ES-I3 (cell line): ENCODE measurements around the gene SPECC1.
"Not testable (repeated sequence)": the region's sequence is repeated elsewhere in the genome, so short reads cannot be mapped to it uniquely, and the experiment has no call there.

ENCODE experiments used
- H3K36me3 ChIP-seq: 2 replicates; pipeline ENCODE4 v1.6.1; 2013; ENCODE audit warnings: mild to moderate bottlenecking, low read length, control low read depth, moderate library complexity; ENCODE audit not compliant: insufficient read depth
- H3K4me1 ChIP-seq: 2 replicates; pipeline ENCODE4 v1.6.1; 2013; ENCODE audit warnings: mild to moderate bottlenecking, control low read depth, low read length; ENCODE audit not compliant: insufficient read depth
- H3K9ac ChIP-seq: 2 replicates; pipeline ENCODE4 v1.6.1; 2013; ENCODE audit warnings: low read depth, mild to moderate bottlenecking, low read length, moderate library complexity
- H3K9me3 ChIP-seq: 2 replicates; pipeline ENCODE4 v1.6.1; 2013; ENCODE audit warnings: mild to moderate bottlenecking, low read length, moderate library complexity; ENCODE audit not compliant: control insufficient read depth, insufficient read depth

SPECC1 gene

GRCh38 chr17:20253323-20253722 is 244.2 kb downstream of the SPECC1 start:
- H3K36me3 ChIP-seq: peaks cover 14% of the 10 kb centered on the region
- H3K9ac ChIP-seq: no peak overlapping the region
- H3K9me3 ChIP-seq: peaks cover 3% of the 10 kb centered on the region
- no peaks in the 10 kb centered on the region for H3K4me1 ChIP-seq

- Histone ChIP-seq H3K9me3 (peaks cover 3% of the 10 kb centered on the region; the same call in 1 of the 2 replicates), H3K4me1 (no peaks in the 10 kb centered on the region), H3K9ac (no peak overlapping the region), H3K36me3 (peaks cover 15% of the 10 kb centered on the region)
Measured at GRCh38 chr17:20254541-20254940, 245.4 kb downstream of the SPECC1 start.

GRCh38 chr17:20256144-20256543 is 247.0 kb downstream of the SPECC1 start:
- H3K36me3 ChIP-seq: peaks cover 21% of the 10 kb centered on the region
- no peak overlapping the region for H3K9ac ChIP-seq
- no peaks in the 10 kb centered on the region for H3K9me3 ChIP-seq
- no peaks in the 10 kb centered on the region for H3K4me1 ChIP-seq

- H3K4me1 ChIP-seq: peaks cover under 1% of the 10 kb centered on the region; the same call in 1 of the 2 replicates
- H3K9me3 ChIP-seq: no peaks in the 10 kb centered on the region
- H3K36me3 ChIP-seq: peaks cover 21% of the 10 kb centered on the region
- no peak overlapping the region for H3K9ac ChIP-seq
Measured at GRCh38 chr17:20257008-20257407, 247.8 kb downstream of the SPECC1 start.

- no peaks in the 10 kb centered on the region for H3K9me3 ChIP-seq
- H3K4me1 ChIP-seq: peaks cover 9% of the 10 kb centered on the region
- no peak overlapping the region for H3K9ac ChIP-seq
- peaks cover 18% of the 10 kb centered on the region for H3K36me3 ChIP-seq
Measured at GRCh38 chr17:20257798-20258197, 248.6 kb downstream of the SPECC1 start.

- Histone ChIP-seq H3K9me3 (no peaks in the 10 kb centered on the region), H3K36me3 (peaks cover 18% of the 10 kb centered on the region), H3K9ac (no peak overlapping the region), H3K4me1 (peaks cover 14% of the 10 kb centered on the region)
Measured at GRCh38 chr17:20259668-20260067, 250.5 kb downstream of the SPECC1 start.

GRCh38 chr17:20260268-20260667 is 251.1 kb downstream of the SPECC1 start:
- Histone ChIP-seq H3K36me3 (peaks cover 18% of the 10 kb centered on the region), H3K9me3 (peaks cover 2% of the 10 kb centered on the region; the same call in 1 of the 2 replicates), H3K4me1 (peaks cover 14% of the 10 kb centered on the region), H3K9ac (no peak overlapping the region)

GRCh38 chr17:20262226-20263114 is 253.3 kb downstream of the SPECC1 start:
- H3K9me3 ChIP-seq: peaks cover 3% of the 10 kb centered on the region; the same call in 1 of the 2 replicates
- peaks cover 13% of the 10 kb centered on the region; the same call in 1 of the 2 replicates for H3K36me3 ChIP-seq
- H3K4me1 ChIP-seq: peaks cover 14% of the 10 kb centered on the region
- H3K9ac ChIP-seq: no peak overlapping the region

- peaks cover 14% of the 10 kb centered on the region for H3K4me1 ChIP-seq
- not testable (repeated sequence) for H3K9ac ChIP-seq, H3K9me3 ChIP-seq, H3K36me3 ChIP-seq
Measured at GRCh38 chr17:20263115-20263433, 253.9 kb downstream of the SPECC1 start.

- peaks cover 14% of the 10 kb centered on the region for H3K4me1 ChIP-seq
- peaks cover 3% of the 10 kb centered on the region; the same call in 1 of the 2 replicates for H3K9me3 ChIP-seq
- no peak overlapping the region for H3K9ac ChIP-seq
- H3K36me3 ChIP-seq: peaks cover 6% of the 10 kb centered on the region; the same call in 1 of the 2 replicates
Measured at GRCh38 chr17:20263595-20263994, 254.4 kb downstream of the SPECC1 start.

- peaks cover 14% of the 10 kb centered on the region for H3K4me1 ChIP-seq
- H3K36me3 ChIP-seq: peaks cover 5% of the 10 kb centered on the region; the same call in 1 of the 2 replicates
- H3K9ac ChIP-seq: no peak overlapping the region
- H3K9me3 ChIP-seq: peaks cover 3% of the 10 kb centered on the region; the same call in 1 of the 2 replicates
Measured at GRCh38 chr17:20264996-20265395, 255.8 kb downstream of the SPECC1 start.

- H3K36me3 ChIP-seq: no peaks in the 10 kb centered on the region
- peaks cover 3% of the 10 kb centered on the region; the same call in 1 of the 2 replicates for H3K9me3 ChIP-seq
- no peak overlapping the region for H3K9ac ChIP-seq
- H3K4me1 ChIP-seq: peaks cover 21% of the 10 kb centered on the region
Measured at GRCh38 chr17:20266806-20267458, 257.8 kb downstream of the SPECC1 start.

GRCh38 chr17:20267459-20267842 is 258.3 kb downstream of the SPECC1 start:
- Histone ChIP-seq H3K9ac (no peak overlapping the region), H3K9me3 (peaks cover 3% of the 10 kb centered on the region; the same call in 1 of the 2 replicates), H3K4me1 (peaks cover 16% of the 10 kb centered on the region), H3K36me3 (no peaks in the 10 kb centered on the region)

GRCh38 chr17:20270369-20270768 is 261.2 kb downstream of the SPECC1 start:
- H3K9me3 ChIP-seq: no peaks in the 10 kb centered on the region
- H3K9ac ChIP-seq: no peak overlapping the region
- H3K4me1 ChIP-seq: peaks cover 7% of the 10 kb centered on the region; the same call in 1 of the 2 replicates
- no peaks in the 10 kb centered on the region for H3K36me3 ChIP-seq
